NK-92 treated with Interleukin-12 subunit alpha and Interleukin-12 subunit beta, amount 100 ng/mL, for 24 hours (cell line): ENCODE results near the gene HERC5.
A peak's percentile ranks its signal among the peaks of the same experiment; 100 is the strongest.
"Not testable (repeated sequence)": the region's sequence is repeated elsewhere in the genome, so short reads cannot be mapped to it uniquely, and the experiment has no call there.

ENCODE experiments used
- DNase-seq: peaks from one replicate; lab custom pipeline; 2025; lab: John Stamatoyannopoulos, UW

Gene HERC5

GRCh38 chr4:88456670-88457306, at the start of gene HERC5:
Gene HERC5, plus strand, starts transcription at chr4:88457119. Its CDS starts 151 bp downstream, at chr4:88457270.
- DNase-seq = peak; percentile 40

GRCh38 chr4:88409206-88409605, 47.7 kb upstream of the HERC5 start:
- no peak for DNase-seq

- DNase-seq = no peak
Observed at GRCh38 chr4:88409789-88410188, 47.1 kb upstream of the HERC5 start.

- DNase-seq = no peak
Observed at GRCh38 chr4:88411491-88412096, 45.3 kb upstream of the HERC5 start.

- DNase-seq = no peak
Observed at GRCh38 chr4:88413801-88414200, 43.1 kb upstream of the HERC5 start.

- no peak for DNase-seq
Observed at GRCh38 chr4:88414755-88415154, 42.2 kb upstream of the HERC5 start.

- DNase-seq = no peak
Observed at GRCh38 chr4:88415982-88416381, 40.9 kb upstream of the HERC5 start.

GRCh38 chr4:88418411-88418810, 38.5 kb upstream of the HERC5 start:
- DNase-seq = no peak

- DNase-seq = no peak
Observed at GRCh38 chr4:88419874-88420273, 37.0 kb upstream of the HERC5 start.

- no peak for DNase-seq
Observed at GRCh38 chr4:88420844-88421243, 36.1 kb upstream of the HERC5 start.

GRCh38 chr4:88422403-88422802, 34.5 kb upstream of the HERC5 start:
- no peak for DNase-seq

GRCh38 chr4:88429401-88429800, 27.5 kb upstream of the HERC5 start:
- DNase-seq = no peak

- DNase-seq = no peak
Observed at GRCh38 chr4:88435987-88436693, 20.8 kb upstream of the HERC5 start.

GRCh38 chr4:88437873-88438272, 19.0 kb upstream of the HERC5 start:
- not testable (repeated sequence) for DNase-seq

- DNase-seq = no peak
Observed at GRCh38 chr4:88439161-88439760, 17.7 kb upstream of the HERC5 start.

GRCh38 chr4:88440146-88440545, 16.8 kb upstream of the HERC5 start:
- no peak for DNase-seq

GRCh38 chr4:88441696-88442095, 15.2 kb upstream of the HERC5 start:
- no peak for DNase-seq

GRCh38 chr4:88442689-88443191, 14.2 kb upstream of the HERC5 start:
- DNase-seq = no peak

- no peak for DNase-seq
Observed at GRCh38 chr4:88443486-88443885, 13.4 kb upstream of the HERC5 start.

- no peak for DNase-seq
Observed at GRCh38 chr4:88445252-88445651, 11.7 kb upstream of the HERC5 start.

- DNase-seq = no peak
Observed at GRCh38 chr4:88446124-88446523, 10.8 kb upstream of the HERC5 start.

GRCh38 chr4:88447371-88448095, 9.4 kb upstream of the HERC5 start:
- no peak for DNase-seq
